Measurements from ENCODE around the gene GRK7.

GRK7 gene

DNA sequence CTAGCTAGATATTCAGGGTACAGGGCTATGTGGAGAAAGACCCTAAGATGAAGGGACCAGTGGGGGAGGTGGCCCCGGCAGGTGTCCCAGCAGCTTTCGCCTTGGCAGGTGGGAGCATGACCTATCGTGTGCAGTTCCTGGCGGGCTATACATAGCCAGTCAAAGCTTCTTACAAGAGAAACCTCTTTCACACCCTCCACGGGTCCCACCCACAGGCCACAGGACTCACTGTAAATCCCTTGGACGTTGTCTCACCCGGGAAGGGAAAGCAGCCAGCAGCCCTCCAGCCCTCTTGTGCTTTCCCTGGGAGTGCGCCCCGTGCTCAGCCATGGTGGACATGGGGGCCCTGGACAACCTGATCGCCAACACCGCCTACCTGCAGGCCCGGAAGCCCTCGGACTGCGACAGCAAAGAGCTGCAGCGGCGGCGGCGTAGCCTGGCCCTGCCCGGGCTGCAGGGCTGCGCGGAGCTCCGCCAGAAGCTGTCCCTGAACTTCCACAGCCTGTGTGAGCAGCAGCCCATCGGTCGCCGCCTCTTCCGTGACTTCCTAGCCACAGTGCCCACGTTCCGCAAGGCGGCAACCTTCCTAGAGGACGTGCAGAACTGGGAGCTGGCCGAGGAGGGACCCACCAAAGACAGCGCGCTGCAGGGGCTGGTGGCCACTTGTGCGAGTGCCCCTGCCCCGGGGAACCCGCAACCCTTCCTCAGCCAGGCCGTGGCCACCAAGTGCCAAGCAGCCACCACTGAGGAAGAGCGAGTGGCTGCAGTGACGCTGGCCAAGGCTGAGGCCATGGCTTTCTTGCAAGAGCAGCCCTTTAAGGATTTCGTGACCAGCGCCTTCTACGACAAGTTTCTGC lies 15.0 kb downstream of the GRK7 start:
- in situ Hi-C loops (cut with MboI; ENCODE audit: low sequenced_read_pairs, unreplicated experiment): no loop called here
- TF ChIP-seq, protein P1, sequence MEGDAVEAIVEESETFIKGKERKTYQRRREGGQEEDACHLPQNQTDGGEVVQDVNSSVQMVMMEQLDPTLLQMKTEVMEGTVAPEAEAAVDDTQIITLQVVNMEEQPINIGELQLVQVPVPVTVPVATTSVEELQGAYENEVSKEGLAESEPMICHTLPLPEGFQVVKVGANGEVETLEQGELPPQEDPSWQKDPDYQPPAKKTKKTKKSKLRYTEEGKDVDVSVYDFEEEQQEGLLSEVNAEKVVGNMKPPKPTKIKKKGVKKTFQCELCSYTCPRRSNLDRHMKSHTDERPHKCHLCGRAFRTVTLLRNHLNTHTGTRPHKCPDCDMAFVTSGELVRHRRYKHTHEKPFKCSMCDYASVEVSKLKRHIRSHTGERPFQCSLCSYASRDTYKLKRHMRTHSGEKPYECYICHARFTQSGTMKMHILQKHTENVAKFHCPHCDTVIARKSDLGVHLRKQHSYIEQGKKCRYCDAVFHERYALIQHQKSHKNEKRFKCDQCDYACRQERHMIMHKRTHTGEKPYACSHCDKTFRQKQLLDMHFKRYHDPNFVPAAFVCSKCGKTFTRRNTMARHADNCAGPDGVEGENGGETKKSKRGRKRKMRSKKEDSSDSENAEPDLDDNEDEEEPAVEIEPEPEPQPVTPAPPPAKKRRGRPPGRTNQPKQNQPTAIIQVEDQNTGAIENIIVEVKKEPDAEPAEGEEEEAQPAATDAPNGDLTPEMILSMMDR (IDR thresholded peaks at IDR 0.05; ENCODE audit: borderline replicate concordance, control extremely low read depth, extremely low read depth, insufficient read depth, missing control alignments): no peak
- DNase-seq (ENCODE audit: low spot score): no peak

DNA sequence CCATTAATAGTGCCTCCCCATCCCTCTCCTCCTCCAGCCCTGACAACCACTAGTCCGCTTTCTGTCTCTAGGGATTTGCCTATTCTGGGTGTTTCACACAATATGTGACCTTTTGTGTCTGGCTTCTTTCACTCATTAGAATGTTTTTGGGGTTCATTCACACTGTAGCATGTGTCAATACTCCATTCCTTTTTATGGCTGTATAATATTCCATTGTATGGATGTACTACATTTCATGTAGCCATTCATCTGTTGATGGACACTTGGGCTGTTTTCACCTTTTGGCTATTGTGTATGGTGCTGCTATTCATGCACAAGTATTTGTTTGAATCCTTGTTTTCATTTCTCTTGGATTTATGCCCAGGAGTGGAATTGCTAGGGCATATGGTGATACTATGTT lies 16.5 kb downstream of the GRK7 start:
- TF ChIP-seq, protein P1 (IDR thresholded peaks at IDR 0.05; ENCODE audit: borderline replicate concordance, control extremely low read depth, extremely low read depth, insufficient read depth, missing control alignments): no peak
- no peak for DNase-seq (ENCODE audit: low spot score)
- in situ Hi-C loops (cut with MboI; ENCODE audit: low sequenced_read_pairs, unreplicated experiment): no loop called here

GRCh38 chr3:141782386-141782932 lies 19.3 kb downstream of the GRK7 start:
- TF ChIP-seq, protein P1 (IDR thresholded peaks at IDR 0.05; ENCODE audit: borderline replicate concordance, control extremely low read depth, extremely low read depth, insufficient read depth, missing control alignments): no peak
- in situ Hi-C loops (cut with MboI; ENCODE audit: low sequenced_read_pairs, unreplicated experiment): no loop called here
- DNase-seq (ENCODE audit: low spot score): no peak

GRCh38 chr3:141783632-141784031 lies 20.4 kb downstream of the GRK7 start:
- TF ChIP-seq, protein P1 (IDR thresholded peaks at IDR 0.05; ENCODE audit: borderline replicate concordance, control extremely low read depth, extremely low read depth, insufficient read depth, missing control alignments): no peak
- no peak for DNase-seq (ENCODE audit: low spot score)
- in situ Hi-C loops (cut with MboI; ENCODE audit: low sequenced_read_pairs, unreplicated experiment): no loop called here

DNA sequence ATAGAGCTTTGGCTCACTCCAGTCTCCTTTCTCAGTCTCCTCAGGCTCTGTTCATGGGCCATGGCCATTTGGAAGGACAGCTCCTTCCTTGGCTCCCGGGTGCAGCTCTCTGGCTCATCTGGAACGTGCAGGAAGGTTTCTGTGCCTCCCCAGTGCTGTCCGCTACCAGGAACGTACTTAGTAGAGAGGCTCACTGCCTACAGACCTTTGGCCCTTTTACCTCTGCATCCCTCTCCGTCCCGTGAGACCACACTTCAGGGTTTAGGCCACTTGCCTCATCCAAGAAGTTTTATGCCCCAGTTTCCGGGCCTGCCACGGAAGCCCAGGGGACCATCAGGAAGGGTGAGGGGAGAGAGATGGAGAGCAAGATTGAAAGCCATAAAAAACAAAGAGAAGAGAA lies 20.9 kb downstream of the GRK7 start:
- TF ChIP-seq, protein P1 (IDR thresholded peaks at IDR 0.05; ENCODE audit: borderline replicate concordance, control extremely low read depth, extremely low read depth, insufficient read depth, missing control alignments): no peak
- in situ Hi-C loops (cut with MboI; ENCODE audit: low sequenced_read_pairs, unreplicated experiment): no loop called here
- DNase-seq (ENCODE audit: low spot score): no peak

GRCh38 chr3:141784531-141784930 lies 21.3 kb downstream of the GRK7 start:
- in situ Hi-C loops (cut with MboI; ENCODE audit: low sequenced_read_pairs, unreplicated experiment): no loop called here
- no peak for DNase-seq (ENCODE audit: low spot score)
- TF ChIP-seq, protein P1 (IDR thresholded peaks at IDR 0.05; ENCODE audit: borderline replicate concordance, control extremely low read depth, extremely low read depth, insufficient read depth, missing control alignments): no peak
